Fibroblast of the aortic adventitia (primary cell): Measurements from ENCODE around the gene SYNM. TPM values are rescaled to one million over a fixed set of nuclear protein-coding genes. Genes with fewer than 3 reads are reported as not detected.

Experiments
- DNase-seq: peaks from one replicate; pipeline ENCODE4 v3.0.0-alpha.2; 2010; ENCODE audit warnings: low read depth
- H3K4me3 ChIP-seq: 2 replicates; pipeline ENCODE4 v1.5.1; 2011; ENCODE audit warnings: low read depth, mild to moderate bottlenecking, control low read depth, low read length, moderate library complexity
- total RNA-seq: library from RNA; depleted of rRNA; stranded (reverse); fragments of >200 nt; gene quantifications from 2 replicates; pipeline ENCODE4 v1.2.3, GENCODE V29; 2012; ENCODE audit warnings: low replicate concordance
- TF ChIP-seq, protein P1 (sequence below): IDR thresholded peaks from 2 replicates; pipeline ENCODE4 v1.5.1; 2011; ENCODE audit warnings: mild to moderate bottlenecking, low read length, control low read depth, inconsistent platforms; ENCODE audit not compliant: insufficient read depth

Gene SYNM
- total RNA-seq, 1 donor: 6.2 TPM

DNA sequence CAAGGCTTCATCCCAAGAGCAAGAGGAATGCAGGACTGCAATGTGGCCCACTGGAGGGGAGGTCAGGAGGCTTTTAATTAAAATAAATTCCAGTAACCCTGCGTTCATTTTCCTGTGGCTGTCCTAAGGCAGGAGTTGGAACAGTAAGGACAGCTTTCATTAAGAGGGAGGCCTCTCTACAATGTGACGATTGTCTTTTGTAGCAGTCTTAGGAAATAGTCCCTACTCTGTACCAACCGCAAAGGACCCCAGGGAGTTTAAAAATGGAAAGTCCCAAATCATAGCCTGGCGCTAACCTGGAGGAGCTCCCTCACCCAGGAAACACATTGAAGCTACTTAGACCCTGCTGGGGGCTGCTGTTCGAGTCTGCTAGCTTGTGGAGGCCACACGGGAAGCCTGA lies 62.8 kb downstream of the SYNM start:
- no peak overlapping the region for H3K4me3 ChIP-seq
- TF ChIP-seq, protein P1, sequence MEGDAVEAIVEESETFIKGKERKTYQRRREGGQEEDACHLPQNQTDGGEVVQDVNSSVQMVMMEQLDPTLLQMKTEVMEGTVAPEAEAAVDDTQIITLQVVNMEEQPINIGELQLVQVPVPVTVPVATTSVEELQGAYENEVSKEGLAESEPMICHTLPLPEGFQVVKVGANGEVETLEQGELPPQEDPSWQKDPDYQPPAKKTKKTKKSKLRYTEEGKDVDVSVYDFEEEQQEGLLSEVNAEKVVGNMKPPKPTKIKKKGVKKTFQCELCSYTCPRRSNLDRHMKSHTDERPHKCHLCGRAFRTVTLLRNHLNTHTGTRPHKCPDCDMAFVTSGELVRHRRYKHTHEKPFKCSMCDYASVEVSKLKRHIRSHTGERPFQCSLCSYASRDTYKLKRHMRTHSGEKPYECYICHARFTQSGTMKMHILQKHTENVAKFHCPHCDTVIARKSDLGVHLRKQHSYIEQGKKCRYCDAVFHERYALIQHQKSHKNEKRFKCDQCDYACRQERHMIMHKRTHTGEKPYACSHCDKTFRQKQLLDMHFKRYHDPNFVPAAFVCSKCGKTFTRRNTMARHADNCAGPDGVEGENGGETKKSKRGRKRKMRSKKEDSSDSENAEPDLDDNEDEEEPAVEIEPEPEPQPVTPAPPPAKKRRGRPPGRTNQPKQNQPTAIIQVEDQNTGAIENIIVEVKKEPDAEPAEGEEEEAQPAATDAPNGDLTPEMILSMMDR: no peak
- DNase-seq: no peak

DNA sequence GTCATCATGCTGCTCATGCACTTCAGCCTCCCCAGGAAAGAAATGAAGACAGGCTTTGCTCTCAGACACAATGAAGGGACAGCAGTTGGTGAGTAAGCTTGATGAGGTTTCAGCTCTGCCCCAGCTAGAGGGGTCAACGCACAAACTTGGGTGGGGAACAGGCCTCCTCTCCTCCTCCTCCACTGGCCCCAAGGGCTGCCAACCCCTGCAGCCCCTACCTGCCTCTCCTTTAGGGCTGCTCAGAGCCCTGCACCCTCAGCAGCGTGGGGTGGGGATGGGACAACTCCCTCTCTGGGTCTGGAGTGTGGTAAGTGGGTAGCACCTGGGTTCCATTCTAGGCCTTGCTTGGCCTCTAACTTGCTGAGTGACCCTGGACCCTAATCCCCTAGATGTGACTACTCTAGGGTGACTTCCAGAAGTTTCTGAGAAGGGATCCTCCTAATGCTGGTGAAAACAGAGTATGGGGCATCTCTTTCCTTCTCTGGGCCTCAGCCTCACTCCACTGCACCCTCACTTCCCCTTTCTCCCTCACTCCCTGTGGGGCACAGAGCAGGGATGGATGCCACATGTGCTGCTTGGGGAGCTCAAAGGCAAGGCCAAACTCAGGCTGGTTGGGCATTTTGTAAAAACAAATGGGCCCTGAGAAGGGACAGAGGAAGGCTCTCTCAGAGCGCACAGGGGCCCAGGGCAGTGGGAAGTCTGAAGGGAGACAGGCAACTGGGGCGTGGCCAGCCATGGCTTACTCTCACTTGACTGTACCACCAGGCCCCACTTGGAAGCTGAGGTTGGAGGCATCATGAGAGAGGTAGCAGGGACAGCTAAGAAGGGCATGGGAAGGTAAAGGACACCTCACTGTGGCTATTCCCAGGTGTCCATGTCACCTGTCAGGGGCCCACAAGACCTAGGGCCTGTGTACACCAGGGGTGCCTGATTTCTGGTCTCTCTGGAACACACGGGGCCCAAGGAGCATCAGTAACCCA lies 64.0 kb downstream of the SYNM start:
- no peak overlapping the region for H3K4me3 ChIP-seq
- TF ChIP-seq, protein P1: no peak
- DNase-seq: no peak

DNA sequence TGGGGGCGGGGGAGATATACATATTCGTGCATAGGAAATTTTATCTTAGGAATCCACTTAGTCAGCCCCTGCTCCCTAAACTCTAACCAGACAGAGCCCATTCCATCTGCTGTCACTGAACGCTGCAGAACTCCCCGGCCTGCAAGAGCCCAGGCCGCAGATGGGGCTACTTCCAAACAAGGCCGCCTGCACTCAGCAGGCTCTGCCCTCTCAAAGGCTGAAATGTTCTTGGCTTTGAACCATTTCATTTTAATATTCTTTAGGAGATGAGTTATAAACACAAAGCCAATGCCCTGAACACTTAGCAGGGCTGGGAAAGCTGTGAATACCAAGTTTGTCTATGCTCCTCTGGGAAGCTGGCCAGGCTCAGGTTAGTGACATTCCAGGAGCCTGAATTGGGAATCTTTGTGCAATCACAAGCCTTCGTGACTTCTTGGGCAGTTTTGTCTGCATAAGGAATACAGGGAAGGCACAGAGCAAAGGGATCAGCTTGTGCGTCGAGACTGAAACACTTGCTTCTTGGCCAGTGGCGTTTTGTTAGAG lies 65.0 kb downstream of the SYNM start:
- DNase-seq: peak; percentile 72
- no peak overlapping the region for H3K4me3 ChIP-seq
- TF ChIP-seq, protein P1: no peak

DNA sequence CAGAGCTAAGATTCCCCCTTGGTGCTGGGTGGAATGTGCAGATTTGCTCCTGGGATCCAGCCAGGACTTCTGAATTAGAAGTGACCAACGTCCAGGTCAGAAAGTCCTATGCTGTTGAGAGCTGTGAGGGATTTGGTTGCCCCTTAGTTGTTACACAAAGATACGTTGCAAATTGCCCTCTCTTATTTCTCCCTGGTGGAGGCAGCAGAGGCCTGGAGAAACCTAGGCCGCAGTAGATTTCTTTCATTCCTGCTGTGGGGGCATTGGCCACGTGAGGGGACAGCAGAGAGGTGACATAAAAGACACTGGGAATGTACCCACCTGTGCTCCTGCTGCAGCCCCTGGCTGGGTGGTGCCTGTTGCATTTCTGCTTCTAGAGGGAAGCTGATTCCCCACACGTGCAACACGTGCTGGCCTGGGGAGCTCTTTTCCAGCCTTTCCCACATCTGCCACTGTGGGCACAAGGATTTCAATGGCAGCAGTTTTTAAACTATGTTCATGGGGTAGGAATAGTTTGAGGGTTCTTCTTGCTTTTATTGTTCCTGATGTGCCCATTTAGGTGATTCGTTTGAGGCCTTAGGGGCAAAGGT lies 65.7 kb downstream of the SYNM start:
- no peak overlapping the region for H3K4me3 ChIP-seq
- TF ChIP-seq, protein P1: no peak
- DNase-seq: no peak

DNA sequence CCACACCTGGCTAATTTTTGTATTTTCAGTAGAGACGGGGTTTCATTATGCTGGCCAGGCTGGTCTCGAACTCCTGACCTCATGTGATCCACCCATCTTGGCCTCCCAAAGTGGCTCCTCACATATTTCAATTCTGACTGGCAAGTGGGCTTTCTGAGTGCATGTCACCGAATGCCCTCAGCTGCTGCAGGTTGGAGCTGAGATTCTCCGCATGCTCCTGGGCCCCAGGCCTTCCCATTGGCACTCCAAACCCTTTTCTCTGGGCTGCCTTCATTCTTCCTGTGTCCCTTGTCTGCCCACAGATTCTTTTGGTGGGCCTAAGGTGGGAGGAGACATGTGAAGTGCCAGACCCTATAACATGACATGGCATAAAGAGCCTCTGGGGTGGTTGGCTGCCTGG lies 67.3 kb downstream of the SYNM start:
- no peak for DNase-seq
- no peak overlapping the region for H3K4me3 ChIP-seq
- TF ChIP-seq, protein P1: no peak

DNA sequence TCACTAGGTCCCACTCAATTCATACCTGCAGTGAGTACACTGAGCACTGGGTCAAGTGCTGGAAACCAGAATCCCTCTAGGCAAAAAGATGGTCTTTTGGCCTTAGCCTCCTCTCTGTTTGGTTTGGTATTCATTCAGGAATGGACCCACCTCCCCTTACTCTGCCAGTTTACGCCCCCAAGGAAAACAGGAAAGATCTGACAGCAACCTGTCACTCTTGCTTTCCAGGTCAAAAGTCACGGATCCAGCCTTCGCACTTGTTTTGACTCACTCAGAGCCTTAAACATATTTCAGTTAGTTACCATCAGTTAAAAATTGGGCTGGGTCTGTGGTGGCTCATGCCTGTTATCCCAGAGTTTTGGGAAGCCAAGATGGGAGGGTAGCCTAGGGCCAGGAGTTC lies 68.1 kb downstream of the SYNM start:
- TF ChIP-seq, protein P1: no peak
- no peak for DNase-seq
- no peak overlapping the region for H3K4me3 ChIP-seq
